Measurements from ENCODE around the gene POU2F1. TPM values are rescaled to one million over a fixed set of nuclear protein-coding genes. Genes with fewer than 3 reads are reported as not detected.

Gene POU2F1
- polyA plus RNA-seq, 1 donor from 2014 or later, result 10.9 TPM

DNA sequence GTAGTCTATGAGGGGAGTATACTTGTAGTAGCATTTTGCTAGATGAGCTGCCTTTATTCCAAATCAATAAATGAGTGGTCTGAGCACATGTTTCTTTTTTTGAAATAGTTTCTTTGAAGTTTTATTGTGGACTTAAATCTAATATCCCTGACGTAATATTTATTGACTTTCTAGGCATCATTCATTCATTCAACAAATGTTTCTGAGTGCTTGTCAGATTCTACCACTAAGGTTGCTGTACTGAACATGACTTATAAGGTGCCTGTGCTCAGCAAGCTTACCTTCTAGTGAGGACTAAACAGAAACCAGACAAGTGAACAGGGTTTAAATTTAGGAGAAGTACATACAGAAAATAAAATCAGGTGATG is 68.4 kb downstream of the POU2F1 start:
- no peaks in the 10 kb centered on the region for H3K9me3 ChIP-seq (ENCODE audit: low read length)
- H2AFZ ChIP-seq (ENCODE audit: low read depth, low read length), result no peak overlapping the region
- peaks cover 56% of the 10 kb centered on the region for H3K79me2 ChIP-seq (replicated peaks; ENCODE audit: insufficient read depth, low read length)
- no peaks in the 10 kb centered on the region for H3K9me2 ChIP-seq (ENCODE audit: insufficient read depth, low read length)
- H3K27me3 ChIP-seq (ENCODE audit: insufficient read depth, low read depth, low read length), result no peaks in the 10 kb centered on the region
- no peak for TF ChIP-seq POLR2AphosphoS5 (IDR thresholded peaks at IDR 0.05)
- no peak for TF ChIP-seq SMC3 (conservative IDR thresholded peaks at IDR 0.05; ENCODE audit: poor library complexity)
- no peak for TF ChIP-seq REST (IDR thresholded peaks at IDR 0.05; ENCODE audit: borderline replicate concordance)
- no peak for TF ChIP-seq MXI1 (conservative IDR thresholded peaks at IDR 0.05; ENCODE audit: poor library complexity, severe bottlenecking)
- no peak for TF ChIP-seq EP300 (conservative IDR thresholded peaks at IDR 0.05; ENCODE audit: poor library complexity, severe bottlenecking)
- TF ChIP-seq, protein P1, sequence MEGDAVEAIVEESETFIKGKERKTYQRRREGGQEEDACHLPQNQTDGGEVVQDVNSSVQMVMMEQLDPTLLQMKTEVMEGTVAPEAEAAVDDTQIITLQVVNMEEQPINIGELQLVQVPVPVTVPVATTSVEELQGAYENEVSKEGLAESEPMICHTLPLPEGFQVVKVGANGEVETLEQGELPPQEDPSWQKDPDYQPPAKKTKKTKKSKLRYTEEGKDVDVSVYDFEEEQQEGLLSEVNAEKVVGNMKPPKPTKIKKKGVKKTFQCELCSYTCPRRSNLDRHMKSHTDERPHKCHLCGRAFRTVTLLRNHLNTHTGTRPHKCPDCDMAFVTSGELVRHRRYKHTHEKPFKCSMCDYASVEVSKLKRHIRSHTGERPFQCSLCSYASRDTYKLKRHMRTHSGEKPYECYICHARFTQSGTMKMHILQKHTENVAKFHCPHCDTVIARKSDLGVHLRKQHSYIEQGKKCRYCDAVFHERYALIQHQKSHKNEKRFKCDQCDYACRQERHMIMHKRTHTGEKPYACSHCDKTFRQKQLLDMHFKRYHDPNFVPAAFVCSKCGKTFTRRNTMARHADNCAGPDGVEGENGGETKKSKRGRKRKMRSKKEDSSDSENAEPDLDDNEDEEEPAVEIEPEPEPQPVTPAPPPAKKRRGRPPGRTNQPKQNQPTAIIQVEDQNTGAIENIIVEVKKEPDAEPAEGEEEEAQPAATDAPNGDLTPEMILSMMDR (IDR thresholded peaks at IDR 0.05; ENCODE audit: poor library complexity, severe bottlenecking), result no peak
- TF ChIP-seq RAD21 (conservative IDR thresholded peaks at IDR 0.05), result no peak
- no peak for TF ChIP-seq EZH2 (IDR thresholded peaks at IDR 0.05; ENCODE audit: borderline replicate concordance, insufficient read depth, low read length, poor library complexity, severe bottlenecking)
- no peak overlapping the region for H3K4me3 ChIP-seq (ENCODE audit: low read length)
- no peak overlapping the region for H3K9ac ChIP-seq (ENCODE audit: low read length)
- H3K27ac ChIP-seq (ENCODE audit: low read length), result no peak overlapping the region
- H3F3A ChIP-seq (ENCODE audit: insufficient read depth, low read length, poor library complexity, severe bottlenecking), result no peaks in the 10 kb centered on the region
- H3K36me3 ChIP-seq (ENCODE audit: insufficient read depth, low read length), result no peaks in the 10 kb centered on the region
- no peak overlapping the region for H3K4me2 ChIP-seq (ENCODE audit: low read length)
- no peaks in the 10 kb centered on the region for H4K20me1 ChIP-seq (ENCODE audit: insufficient read depth)

- Histone ChIP-seq H3K4me2 (ENCODE audit: low read length) (no peak overlapping the region), H3K27me3 (ENCODE audit: insufficient read depth, low read depth, low read length) (no peaks in the 10 kb centered on the region), H2AFZ (ENCODE audit: low read depth, low read length) (no peak overlapping the region), H3K36me3 (ENCODE audit: insufficient read depth, low read length) (no peaks in the 10 kb centered on the region), H3K9me2 (ENCODE audit: insufficient read depth, low read length) (no peaks in the 10 kb centered on the region), H4K20me1 (ENCODE audit: insufficient read depth) (no peaks in the 10 kb centered on the region), H3K4me3 (ENCODE audit: low read length) (no peak overlapping the region), H3K27ac (ENCODE audit: low read length) (no peak overlapping the region), H3K9ac (ENCODE audit: low read length) (no peak overlapping the region), H3K79me2 (replicated peaks; ENCODE audit: insufficient read depth, low read length) (peaks cover 48% of the 10 kb centered on the region), H3F3A (ENCODE audit: insufficient read depth, low read length, poor library complexity, severe bottlenecking) (no peaks in the 10 kb centered on the region), H3K9me3 (ENCODE audit: low read length) (no peaks in the 10 kb centered on the region)
- TF ChIP-seq POLR2AphosphoS5 (IDR thresholded peaks at IDR 0.05), result no peak
- no peak for TF ChIP-seq EP300 (conservative IDR thresholded peaks at IDR 0.05; ENCODE audit: poor library complexity, severe bottlenecking)
- TF ChIP-seq RAD21 (conservative IDR thresholded peaks at IDR 0.05), result no peak
- no peak for TF ChIP-seq MXI1 (conservative IDR thresholded peaks at IDR 0.05; ENCODE audit: poor library complexity, severe bottlenecking)
- TF ChIP-seq, protein P1 (IDR thresholded peaks at IDR 0.05; ENCODE audit: poor library complexity, severe bottlenecking), result no peak
Measured at GRCh38 chr1:167289966-167290365, 69.3 kb downstream of the POU2F1 start.
